Suprapubic skin (tissue), 2 donors: ENCODE measurements around the gene SSR1.

Experiments
- EP300 ChIP-seq: sonication (generic); formaldehyde crosslinking; IDR thresholded peaks from one replicate; pipeline ENCODE4 v1.6.1; 2017; ENCODE audit warnings: antibody characterized with exemption
- POLR2A ChIP-seq, 2 donors: fragments of 450-650 bp; IDR thresholded peaks; one replicate each; pipeline ENCODE4 v1.6.1; 2017; ENCODE audit warnings: antibody characterized with exemption in 2 of 2, mild to moderate bottlenecking in 2 of 2, moderate library complexity in 2 of 2

- TF ChIP-seq POLR2A (IDR thresholded peaks at IDR 0.05) (no peak), EP300 (no peak)
These were observed 54.7 kb downstream of the SSR1 start for GRCh38 chr6:7258231-7258763.
